HCT116 (cell line): ENCODE measurements around the gene SERTAD3.

Experiments used
- CBX3 ChIP-seq: IDR thresholded peaks from 2 replicates; pipeline ENCODE4 v1.6.1; 2012; ENCODE audit warnings: low read depth
- JUND ChIP-seq: IDR thresholded peaks from 2 replicates; pipeline ENCODE4 v1.6.1; 2012
- MAX ChIP-seq: IDR thresholded peaks from 2 replicates; pipeline ENCODE4 v1.6.1; 2012
- POLR2AphosphoS5 ChIP-seq: IDR thresholded peaks from 2 replicates; pipeline ENCODE4 v1.6.1; 2011; ENCODE audit warnings: mild to moderate bottlenecking, low read depth, low read length, moderate library complexity
- ZNF274 ChIP-seq: fragments of 200-500 bp; sonication (Bioruptor generic); IDR thresholded peaks from 2 replicates; pipeline ENCODE4 v1.6.1; 2014; ENCODE audit warnings: mild to moderate bottlenecking, low read depth, low read length, inconsistent platforms
- TF ChIP-seq, protein P1 (sequence below), 3 experiments: fragments of 200-600 bp in 1 of 3; sonication (generic) in 1 of 3; IDR thresholded peaks in 2 of 3; conservative IDR thresholded peaks in 1 of 3; 2 replicates each; pipeline ENCODE4 v1.5.1; 2012 to 2017; ENCODE audit warnings: low read depth in 2 of 3, low read length in 2 of 3, antibody characterized with exemption in 1 of 3, borderline replicate concordance in 1 of 3, control low read depth in 1 of 3, mild to moderate bottlenecking in 1 of 3, mixed read lengths in 1 of 3, mixed run types in 1 of 3, moderate library complexity in 1 of 3; ENCODE audit not compliant: insufficient read depth in 1 of 3
- TF ChIP-seq, protein P2 (sequence below): IDR thresholded peaks from 2 replicates; pipeline ENCODE4 v1.6.1; 2012; ENCODE audit warnings: low read depth
- TF ChIP-seq, protein P3 (sequence below): IDR thresholded peaks from 2 replicates; pipeline ENCODE4 v1.6.1; 2011; ENCODE audit warnings: mild to moderate bottlenecking, low read length, moderate library complexity; ENCODE audit not compliant: insufficient replicate concordance; ENCODE audit errors: extremely low read depth

DNA sequence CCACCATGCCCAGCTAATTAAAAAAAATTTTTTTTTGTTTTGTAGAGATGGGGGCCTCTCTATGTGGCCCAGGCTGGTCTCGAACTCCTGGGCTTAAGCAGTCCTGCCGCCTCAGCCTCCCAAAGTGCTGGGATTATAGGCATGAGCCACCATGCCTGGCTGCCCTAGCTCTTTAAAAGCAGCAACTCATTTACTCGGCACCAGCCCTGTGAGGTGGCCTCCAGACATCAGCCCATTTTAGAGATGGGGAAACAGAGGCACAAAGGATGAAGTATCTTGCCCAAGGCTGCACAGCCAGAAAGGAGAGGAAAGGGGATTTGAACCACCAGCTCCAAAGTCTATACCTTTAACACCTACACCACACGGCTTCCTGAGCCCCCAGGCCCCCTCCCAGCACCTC lies 31.3 kb downstream of the SERTAD3 start:
- TF ChIP-seq, protein P1, sequence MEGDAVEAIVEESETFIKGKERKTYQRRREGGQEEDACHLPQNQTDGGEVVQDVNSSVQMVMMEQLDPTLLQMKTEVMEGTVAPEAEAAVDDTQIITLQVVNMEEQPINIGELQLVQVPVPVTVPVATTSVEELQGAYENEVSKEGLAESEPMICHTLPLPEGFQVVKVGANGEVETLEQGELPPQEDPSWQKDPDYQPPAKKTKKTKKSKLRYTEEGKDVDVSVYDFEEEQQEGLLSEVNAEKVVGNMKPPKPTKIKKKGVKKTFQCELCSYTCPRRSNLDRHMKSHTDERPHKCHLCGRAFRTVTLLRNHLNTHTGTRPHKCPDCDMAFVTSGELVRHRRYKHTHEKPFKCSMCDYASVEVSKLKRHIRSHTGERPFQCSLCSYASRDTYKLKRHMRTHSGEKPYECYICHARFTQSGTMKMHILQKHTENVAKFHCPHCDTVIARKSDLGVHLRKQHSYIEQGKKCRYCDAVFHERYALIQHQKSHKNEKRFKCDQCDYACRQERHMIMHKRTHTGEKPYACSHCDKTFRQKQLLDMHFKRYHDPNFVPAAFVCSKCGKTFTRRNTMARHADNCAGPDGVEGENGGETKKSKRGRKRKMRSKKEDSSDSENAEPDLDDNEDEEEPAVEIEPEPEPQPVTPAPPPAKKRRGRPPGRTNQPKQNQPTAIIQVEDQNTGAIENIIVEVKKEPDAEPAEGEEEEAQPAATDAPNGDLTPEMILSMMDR (IDR thresholded peaks at IDR 0.05 in 2 of 3, conservative IDR thresholded peaks at IDR 0.05 in 1 of 3; ENCODE audit: borderline replicate concordance in 1 of 3, insufficient read depth in 1 of 3, low read depth in 2 of 3, low read length in 2 of 3) = no peak
- TF ChIP-seq, protein P2, sequence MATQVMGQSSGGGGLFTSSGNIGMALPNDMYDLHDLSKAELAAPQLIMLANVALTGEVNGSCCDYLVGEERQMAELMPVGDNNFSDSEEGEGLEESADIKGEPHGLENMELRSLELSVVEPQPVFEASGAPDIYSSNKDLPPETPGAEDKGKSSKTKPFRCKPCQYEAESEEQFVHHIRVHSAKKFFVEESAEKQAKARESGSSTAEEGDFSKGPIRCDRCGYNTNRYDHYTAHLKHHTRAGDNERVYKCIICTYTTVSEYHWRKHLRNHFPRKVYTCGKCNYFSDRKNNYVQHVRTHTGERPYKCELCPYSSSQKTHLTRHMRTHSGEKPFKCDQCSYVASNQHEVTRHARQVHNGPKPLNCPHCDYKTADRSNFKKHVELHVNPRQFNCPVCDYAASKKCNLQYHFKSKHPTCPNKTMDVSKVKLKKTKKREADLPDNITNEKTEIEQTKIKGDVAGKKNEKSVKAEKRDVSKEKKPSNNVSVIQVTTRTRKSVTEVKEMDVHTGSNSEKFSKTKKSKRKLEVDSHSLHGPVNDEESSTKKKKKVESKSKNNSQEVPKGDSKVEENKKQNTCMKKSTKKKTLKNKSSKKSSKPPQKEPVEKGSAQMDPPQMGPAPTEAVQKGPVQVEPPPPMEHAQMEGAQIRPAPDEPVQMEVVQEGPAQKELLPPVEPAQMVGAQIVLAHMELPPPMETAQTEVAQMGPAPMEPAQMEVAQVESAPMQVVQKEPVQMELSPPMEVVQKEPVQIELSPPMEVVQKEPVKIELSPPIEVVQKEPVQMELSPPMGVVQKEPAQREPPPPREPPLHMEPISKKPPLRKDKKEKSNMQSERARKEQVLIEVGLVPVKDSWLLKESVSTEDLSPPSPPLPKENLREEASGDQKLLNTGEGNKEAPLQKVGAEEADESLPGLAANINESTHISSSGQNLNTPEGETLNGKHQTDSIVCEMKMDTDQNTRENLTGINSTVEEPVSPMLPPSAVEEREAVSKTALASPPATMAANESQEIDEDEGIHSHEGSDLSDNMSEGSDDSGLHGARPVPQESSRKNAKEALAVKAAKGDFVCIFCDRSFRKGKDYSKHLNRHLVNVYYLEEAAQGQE = no peak
- TF ChIP-seq ZNF274 (no peak), JUND (no peak), MAX (no peak), POLR2AphosphoS5 (no peak), CBX3 (no peak)
- TF ChIP-seq, protein P3, sequence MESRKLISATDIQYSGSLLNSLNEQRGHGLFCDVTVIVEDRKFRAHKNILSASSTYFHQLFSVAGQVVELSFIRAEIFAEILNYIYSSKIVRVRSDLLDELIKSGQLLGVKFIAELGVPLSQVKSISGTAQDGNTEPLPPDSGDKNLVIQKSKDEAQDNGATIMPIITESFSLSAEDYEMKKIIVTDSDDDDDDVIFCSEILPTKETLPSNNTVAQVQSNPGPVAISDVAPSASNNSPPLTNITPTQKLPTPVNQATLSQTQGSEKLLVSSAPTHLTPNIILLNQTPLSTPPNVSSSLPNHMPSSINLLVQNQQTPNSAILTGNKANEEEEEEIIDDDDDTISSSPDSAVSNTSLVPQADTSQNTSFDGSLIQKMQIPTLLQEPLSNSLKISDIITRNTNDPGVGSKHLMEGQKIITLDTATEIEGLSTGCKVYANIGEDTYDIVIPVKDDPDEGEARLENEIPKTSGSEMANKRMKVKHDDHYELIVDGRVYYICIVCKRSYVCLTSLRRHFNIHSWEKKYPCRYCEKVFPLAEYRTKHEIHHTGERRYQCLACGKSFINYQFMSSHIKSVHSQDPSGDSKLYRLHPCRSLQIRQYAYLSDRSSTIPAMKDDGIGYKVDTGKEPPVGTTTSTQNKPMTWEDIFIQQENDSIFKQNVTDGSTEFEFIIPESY = no peak
